ENCODE data around the gene DUSP1. TPM values are rescaled to one million over a fixed set of nuclear protein-coding genes. Genes with fewer than 3 reads are reported as not detected.

The DUSP1 gene
- total and polyA plus RNA-seq, 2 of the 4 experiments (the other 2 are of a cell fraction) = 304 to 467 TPM

- Histone ChIP-seq H3K9me3 (ENCODE audit: control insufficient read depth, insufficient read depth, low read length) (no peaks in the 10 kb centered on the region), H3K4me3 (ENCODE audit: insufficient read depth, low read depth, low read length) (no peak overlapping the region), H3K27ac (ENCODE audit: insufficient read depth, low read length) (no peak overlapping the region), H3K36me3 (ENCODE audit: control insufficient read depth, insufficient read depth, low read length) (no peaks in the 10 kb centered on the region), H3K56ac (ENCODE audit: extremely low read depth, insufficient read depth, low read length) (no peak overlapping the region), H4K20me1 (ENCODE audit: insufficient read depth, low read length) (no peaks in the 10 kb centered on the region; the same call in 1 of the 2 replicates), H2BK20ac (ENCODE audit: low read depth, low read length) (no peak overlapping the region; the same call in 1 of the 2 replicates), H3K27me3 (ENCODE audit: control insufficient read depth, insufficient read depth, low read length) (no peaks in the 10 kb centered on the region), H2AFZ (replicated peaks; ENCODE audit: low read length, poor library complexity) (peak overlapping the region; percentile 56), H3K23ac (ENCODE audit: low read depth, low read length) (no peak overlapping the region), H3K79me1 (ENCODE audit: low read depth in 1 of 2, low read length in 2 of 2) (peaks cover 4 to 25% of the 10 kb centered on the region in 2 experiments; a peak in 2 of 4 replicates), H3K4me1 (ENCODE audit: control insufficient read depth, insufficient read depth, low read length) (peaks cover 24% of the 10 kb centered on the region), H3K9me1 (ENCODE audit: insufficient read depth, low read length) (peaks cover 19% of the 10 kb centered on the region), H3K9ac (ENCODE audit: low read depth, low read length) (no peak overlapping the region), H3K4me2 (ENCODE audit: low read depth, low read length) (no peak overlapping the region), H4K8ac (ENCODE audit: low read depth in 2 of 2, low read length in 2 of 2) (no peak overlapping the region), H2BK120ac (ENCODE audit: low read depth, low read length) (no peak overlapping the region), H4K5ac (ENCODE audit: low read depth, low read length) (no peak overlapping the region), H2BK15ac (ENCODE audit: low read depth, low read length) (no peak overlapping the region; the same call in 2 of the 3 replicates), H4K91ac (ENCODE audit: insufficient read depth, low read depth, low read length) (peak overlapping the region; percentile 19; the same call in 1 of the 2 replicates), H3K14ac (replicated peaks; ENCODE audit: low read depth, low read length) (no peak overlapping the region), H2BK5ac (ENCODE audit: low read depth, low read length, poor library complexity, severe bottlenecking) (peak overlapping the region; percentile 22), H2AK9ac (replicated peaks; ENCODE audit: low read depth, low read length, poor library complexity) (no peak overlapping the region), H2AK5ac (ENCODE audit: low read depth, low read length) (peak overlapping the region; percentile 69), H3K4ac (ENCODE audit: low read depth, low read length) (0 out of 2 replicates have a peak overlapping the region, but pooled peaks have one; percentile 23), H3K18ac (ENCODE audit: low read depth, low read length) (no peak overlapping the region)
- TF ChIP-seq MAFK (IDR thresholded peaks at IDR 0.05; ENCODE audit: low read depth, low read length) (no peak), MXI1 (IDR thresholded peaks at IDR 0.05; ENCODE audit: borderline replicate concordance, low read depth, low read length) (no peak), SMC3 (IDR thresholded peaks at IDR 0.05; ENCODE audit: low read depth, low read length) (no peak), CEBPB (IDR thresholded peaks at IDR 0.05; ENCODE audit: low read depth, low read length) (no peak), RCOR1 (IDR thresholded peaks at IDR 0.05; ENCODE audit: insufficient replicate concordance, low read length) (no peak), RAD21 (IDR thresholded peaks at IDR 0.05; ENCODE audit: low read length) (no peak), MAZ (IDR thresholded peaks at IDR 0.05; ENCODE audit: borderline replicate concordance, low read depth, low read length) (no peak), CHD1 (IDR thresholded peaks at IDR 0.05; ENCODE audit: low read depth, low read length) (no peak), BHLHE40 (IDR thresholded peaks at IDR 0.05; ENCODE audit: low read depth, low read length) (no peak), RFX5 (IDR thresholded peaks at IDR 0.05; ENCODE audit: low read depth, low read length) (no peak), POLR2A (IDR thresholded peaks at IDR 0.05; ENCODE audit: low read depth, low read length) (no peak), FOS (IDR thresholded peaks at IDR 0.05; ENCODE audit: low read depth, low read length) (no peak)
- TF ChIP-seq, protein P1, sequence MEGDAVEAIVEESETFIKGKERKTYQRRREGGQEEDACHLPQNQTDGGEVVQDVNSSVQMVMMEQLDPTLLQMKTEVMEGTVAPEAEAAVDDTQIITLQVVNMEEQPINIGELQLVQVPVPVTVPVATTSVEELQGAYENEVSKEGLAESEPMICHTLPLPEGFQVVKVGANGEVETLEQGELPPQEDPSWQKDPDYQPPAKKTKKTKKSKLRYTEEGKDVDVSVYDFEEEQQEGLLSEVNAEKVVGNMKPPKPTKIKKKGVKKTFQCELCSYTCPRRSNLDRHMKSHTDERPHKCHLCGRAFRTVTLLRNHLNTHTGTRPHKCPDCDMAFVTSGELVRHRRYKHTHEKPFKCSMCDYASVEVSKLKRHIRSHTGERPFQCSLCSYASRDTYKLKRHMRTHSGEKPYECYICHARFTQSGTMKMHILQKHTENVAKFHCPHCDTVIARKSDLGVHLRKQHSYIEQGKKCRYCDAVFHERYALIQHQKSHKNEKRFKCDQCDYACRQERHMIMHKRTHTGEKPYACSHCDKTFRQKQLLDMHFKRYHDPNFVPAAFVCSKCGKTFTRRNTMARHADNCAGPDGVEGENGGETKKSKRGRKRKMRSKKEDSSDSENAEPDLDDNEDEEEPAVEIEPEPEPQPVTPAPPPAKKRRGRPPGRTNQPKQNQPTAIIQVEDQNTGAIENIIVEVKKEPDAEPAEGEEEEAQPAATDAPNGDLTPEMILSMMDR (conservative IDR thresholded peaks at IDR 0.05; ENCODE audit: low read depth, low read length) = no peak
- TF ChIP-seq, protein P2, sequence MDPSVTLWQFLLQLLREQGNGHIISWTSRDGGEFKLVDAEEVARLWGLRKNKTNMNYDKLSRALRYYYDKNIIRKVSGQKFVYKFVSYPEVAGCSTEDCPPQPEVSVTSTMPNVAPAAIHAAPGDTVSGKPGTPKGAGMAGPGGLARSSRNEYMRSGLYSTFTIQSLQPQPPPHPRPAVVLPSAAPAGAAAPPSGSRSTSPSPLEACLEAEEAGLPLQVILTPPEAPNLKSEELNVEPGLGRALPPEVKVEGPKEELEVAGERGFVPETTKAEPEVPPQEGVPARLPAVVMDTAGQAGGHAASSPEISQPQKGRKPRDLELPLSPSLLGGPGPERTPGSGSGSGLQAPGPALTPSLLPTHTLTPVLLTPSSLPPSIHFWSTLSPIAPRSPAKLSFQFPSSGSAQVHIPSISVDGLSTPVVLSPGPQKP (IDR thresholded peaks at IDR 0.05; ENCODE audit: borderline replicate concordance, low read depth, low read length) = no peak
- TF ChIP-seq, protein P3, sequence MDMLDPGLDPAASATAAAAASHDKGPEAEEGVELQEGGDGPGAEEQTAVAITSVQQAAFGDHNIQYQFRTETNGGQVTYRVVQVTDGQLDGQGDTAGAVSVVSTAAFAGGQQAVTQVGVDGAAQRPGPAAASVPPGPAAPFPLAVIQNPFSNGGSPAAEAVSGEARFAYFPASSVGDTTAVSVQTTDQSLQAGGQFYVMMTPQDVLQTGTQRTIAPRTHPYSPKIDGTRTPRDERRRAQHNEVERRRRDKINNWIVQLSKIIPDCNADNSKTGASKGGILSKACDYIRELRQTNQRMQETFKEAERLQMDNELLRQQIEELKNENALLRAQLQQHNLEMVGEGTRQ (IDR thresholded peaks at IDR 0.05; ENCODE audit: low read depth, low read length) = no peak
- in situ Hi-C loops (cut with MboI; ENCODE audit: low sequenced_read_pairs) (no loop called here), intact Hi-C loops (cut with micrococcal nuclease) (no loop called here), dilution Hi-C loops (cut with HindIII; ENCODE audit: low sequenced_read_pairs, unreplicated experiment) (no loop called here)
- WGBS, 2 experiments (ENCODE audit: extremely low coverage in 2 of 2, insufficient read length in 1 of 2) = 100% methylated on average over 1 of the region's 10 CpGs; no CpG with 5 or more reads in 1 of the 2 experiments
- POLR2A ChIA-PET (ENCODE audit: unreplicated experiment) = interaction anchor here (0.6 kb wide), 1 partner anchor 22 kb away, joined by 14 read pairs; no protein-coding TSS in a partner anchor
- ATAC-seq (ENCODE audit: low read depth) (no peak), DNase-seq (peak; percentile 41)
- no TSS peak for BruUV-seq (replicated peaks)
- CTCF ChIA-PET = no interaction called here
Observed at GRCh38 chr5:172791726-172792445, 20.9 kb upstream of the DUSP1 start.
